ENCODE results near the gene LARP4B. TPM values are rescaled to one million over a fixed set of nuclear protein-coding genes. Genes with fewer than 3 reads are reported as not detected.
A peak's percentile ranks its signal among the peaks of the same experiment; 100 is the strongest.

The LARP4B gene
- polyA plus RNA-seq, 1 donor (not counting 4 experiments of a cell fraction or from before 2014, with no cell fraction given) = 39.4 TPM

DNA sequence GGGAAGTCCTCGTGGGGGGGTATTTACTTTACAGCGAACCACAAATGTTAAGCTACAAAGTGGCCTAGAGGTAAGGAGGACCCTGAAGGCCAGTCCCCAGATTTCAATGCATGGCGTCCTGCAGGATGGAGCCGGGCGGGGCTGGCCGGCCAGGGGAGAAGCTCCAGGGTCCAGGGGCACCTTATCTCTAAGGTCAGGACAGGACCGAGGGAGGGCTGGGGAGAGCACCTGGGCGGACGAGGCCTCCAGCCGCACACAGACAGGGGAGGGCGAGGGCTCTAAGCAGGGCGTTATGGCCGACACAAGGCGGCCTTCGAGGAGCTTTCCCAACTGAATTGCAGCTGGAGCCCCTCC is 145.7 kb downstream of the LARP4B start:
- no peaks in the 10 kb centered on the region for H3K79me2 ChIP-seq (ENCODE audit: control insufficient read depth, insufficient read depth, low read length)
- H3K36me3 ChIP-seq (ENCODE audit: control insufficient read depth in 2 of 2, extremely low read depth in 1 of 2, insufficient read depth in 2 of 2, low read length in 2 of 2) = no peaks in the 10 kb centered on the region
- H3K27me3 ChIP-seq (ENCODE audit: control insufficient read depth, extremely low read depth, insufficient read depth, low read length) = peaks cover 17% of the 10 kb centered on the region
- no peaks in the 10 kb centered on the region for H3K9me3 ChIP-seq (ENCODE audit: control insufficient read depth, low read depth, low read length)
- DNase-seq (ENCODE audit: low read depth, low spot score) (no peak), FAIRE-seq (no peak)
- peaks cover 5% of the 10 kb centered on the region for H3K4me1 ChIP-seq (ENCODE audit: control insufficient read depth, extremely low read depth, insufficient read depth, low read length)
- no peak overlapping the region for H2AFZ ChIP-seq (ENCODE audit: control insufficient read depth, low read length)
- no peak overlapping the region for H3K4me2 ChIP-seq (ENCODE audit: control insufficient read depth, extremely low read depth, insufficient read depth, low read depth, low read length)
- H3K27ac ChIP-seq (ENCODE audit: control insufficient read depth, insufficient read depth, low read length) = no peak overlapping the region
- H3K9ac ChIP-seq (ENCODE audit: control insufficient read depth, extremely low read depth, insufficient read depth, low read length) = no peak overlapping the region
- no peaks in the 10 kb centered on the region for H4K20me1 ChIP-seq (ENCODE audit: control insufficient read depth, extremely low read depth, insufficient read depth, low read length)
- dilution Hi-C loops (cut with MboI; ENCODE audit: extremely low pct_ligation_motif_present, low sequenced_read_pairs) = no loop called here
- no peak overlapping the region for H3K4me3 ChIP-seq (ENCODE audit: control insufficient read depth in 2 of 3, extremely low read depth in 1 of 3, insufficient read depth in 2 of 3, low read depth in 1 of 3, low read length in 3 of 3)
- TF ChIP-seq, protein P1, sequence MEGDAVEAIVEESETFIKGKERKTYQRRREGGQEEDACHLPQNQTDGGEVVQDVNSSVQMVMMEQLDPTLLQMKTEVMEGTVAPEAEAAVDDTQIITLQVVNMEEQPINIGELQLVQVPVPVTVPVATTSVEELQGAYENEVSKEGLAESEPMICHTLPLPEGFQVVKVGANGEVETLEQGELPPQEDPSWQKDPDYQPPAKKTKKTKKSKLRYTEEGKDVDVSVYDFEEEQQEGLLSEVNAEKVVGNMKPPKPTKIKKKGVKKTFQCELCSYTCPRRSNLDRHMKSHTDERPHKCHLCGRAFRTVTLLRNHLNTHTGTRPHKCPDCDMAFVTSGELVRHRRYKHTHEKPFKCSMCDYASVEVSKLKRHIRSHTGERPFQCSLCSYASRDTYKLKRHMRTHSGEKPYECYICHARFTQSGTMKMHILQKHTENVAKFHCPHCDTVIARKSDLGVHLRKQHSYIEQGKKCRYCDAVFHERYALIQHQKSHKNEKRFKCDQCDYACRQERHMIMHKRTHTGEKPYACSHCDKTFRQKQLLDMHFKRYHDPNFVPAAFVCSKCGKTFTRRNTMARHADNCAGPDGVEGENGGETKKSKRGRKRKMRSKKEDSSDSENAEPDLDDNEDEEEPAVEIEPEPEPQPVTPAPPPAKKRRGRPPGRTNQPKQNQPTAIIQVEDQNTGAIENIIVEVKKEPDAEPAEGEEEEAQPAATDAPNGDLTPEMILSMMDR (optimal IDR thresholded peaks at IDR 0.05 in 1 of 3, IDR thresholded peaks at IDR 0.05 in 1 of 3, conservative IDR thresholded peaks at IDR 0.05 in 1 of 3; ENCODE audit: extremely low read depth in 1 of 3, insufficient read depth in 2 of 3, low read length in 3 of 3) = no peak
- no peaks in the 10 kb centered on the region for H3K9me1 ChIP-seq (ENCODE audit: control insufficient read depth, extremely low read depth, insufficient read depth, low read length)

DNA sequence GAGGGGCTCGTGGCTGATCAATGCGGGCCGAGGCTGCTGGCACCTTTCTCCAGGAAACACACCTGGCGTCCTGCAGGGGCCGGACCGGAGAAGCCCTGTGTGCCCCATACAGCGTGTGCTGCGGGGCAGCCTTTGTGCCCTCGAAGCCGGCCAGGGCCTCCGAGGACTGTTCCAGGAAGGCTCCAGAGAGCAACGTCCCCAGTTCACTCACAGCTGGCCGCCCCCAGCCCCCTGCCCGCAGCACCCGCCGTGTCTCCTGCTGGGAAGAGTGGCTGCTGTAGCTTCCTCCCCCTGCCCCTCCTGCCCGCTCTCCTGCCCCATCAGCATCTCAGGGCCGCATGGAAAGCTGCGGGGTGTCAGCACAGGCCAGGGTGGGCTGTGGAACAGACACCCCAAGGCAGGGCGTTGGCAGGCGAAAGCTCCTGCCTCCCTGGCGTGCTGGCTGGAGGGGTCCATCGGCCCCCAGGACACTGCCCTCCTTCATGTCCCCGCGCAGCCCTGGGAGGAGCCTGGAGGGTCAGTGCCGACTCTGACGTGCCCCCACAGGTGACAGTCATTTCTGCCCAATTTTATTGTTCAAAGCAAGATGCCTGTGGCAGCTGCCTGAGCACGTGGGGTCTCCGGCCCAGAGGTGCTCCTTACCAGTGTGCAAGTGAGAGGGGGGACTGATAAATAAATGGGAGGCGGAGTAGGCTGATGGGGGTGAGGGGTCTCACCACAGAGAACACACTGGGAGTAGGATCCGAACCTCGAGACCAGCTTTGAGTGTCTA is 146.2 kb downstream of the LARP4B start:
- dilution Hi-C loops (cut with MboI; ENCODE audit: extremely low pct_ligation_motif_present, low sequenced_read_pairs) = no loop called here
- Histone ChIP-seq H3K9me1 (ENCODE audit: control insufficient read depth, extremely low read depth, insufficient read depth, low read length) (no peaks in the 10 kb centered on the region), H3K27ac (ENCODE audit: control insufficient read depth, insufficient read depth, low read length) (no peak overlapping the region), H2AFZ (ENCODE audit: control insufficient read depth, low read length) (peak overlapping the region; percentile 71), H3K27me3 (ENCODE audit: control insufficient read depth, extremely low read depth, insufficient read depth, low read length) (peaks cover 17% of the 10 kb centered on the region), H3K9me3 (ENCODE audit: control insufficient read depth, low read depth, low read length) (no peaks in the 10 kb centered on the region), H4K20me1 (ENCODE audit: control insufficient read depth, extremely low read depth, insufficient read depth, low read length) (no peaks in the 10 kb centered on the region), H3K9ac (ENCODE audit: control insufficient read depth, extremely low read depth, insufficient read depth, low read length) (peak overlapping the region; percentile 22), H3K36me3 (ENCODE audit: control insufficient read depth in 2 of 2, extremely low read depth in 1 of 2, insufficient read depth in 2 of 2, low read length in 2 of 2) (no peaks in the 10 kb centered on the region), H3K4me2 (ENCODE audit: control insufficient read depth, extremely low read depth, insufficient read depth, low read depth, low read length) (peak overlapping the region; percentile 70), H3K79me2 (ENCODE audit: control insufficient read depth, insufficient read depth, low read length) (no peaks in the 10 kb centered on the region), H3K4me3 (ENCODE audit: control insufficient read depth in 2 of 3, extremely low read depth in 1 of 3, insufficient read depth in 2 of 3, low read depth in 1 of 3, low read length in 3 of 3) (peak overlapping the region in 2 of 3 experiments; percentile 14 to 61), H3K4me1 (ENCODE audit: control insufficient read depth, extremely low read depth, insufficient read depth, low read length) (peaks cover 5% of the 10 kb centered on the region)
- no peak for TF ChIP-seq EZH2 (IDR thresholded peaks at IDR 0.05; ENCODE audit: low read length)
- TF ChIP-seq, protein P1 (optimal IDR thresholded peaks at IDR 0.05 in 1 of 3, IDR thresholded peaks at IDR 0.05 in 1 of 3, conservative IDR thresholded peaks at IDR 0.05 in 1 of 3; ENCODE audit: extremely low read depth in 1 of 3, insufficient read depth in 2 of 3, low read length in 3 of 3) = peak in 2 of 3 experiments; percentile 1 to 4
- no peak for FAIRE-seq
- DNase-seq (ENCODE audit: low read depth, low spot score) = no peak
